Astrocyte (in vitro differentiated cells and primary cell): Measurements from ENCODE around the gene NOD1. TPM values are rescaled to one million over a fixed set of nuclear protein-coding genes. Genes with fewer than 3 reads are reported as not detected.

Experiments used
- DNase-seq: peaks from one replicate; pipeline ENCODE4 v3.0.0-alpha.2; 2010; ENCODE audit warnings: low read depth
- FAIRE-seq: peaks from 2 replicates; lab custom pipeline; 2011; peaks lifted over from hg19 to GRCh38; lab: Jason Lieb, UNC
- H2AFZ ChIP-seq: 2 replicates; pipeline ENCODE4 v1.6.0; 2012; ENCODE audit warnings: low read depth, low read length, inconsistent platforms
- H3K27ac ChIP-seq: 2 replicates; pipeline ENCODE4 v1.5.1; 2011; ENCODE audit warnings: low read depth, low read length, inconsistent platforms
- H3K27me3 ChIP-seq: 2 replicates; pipeline ENCODE4 v1.6.0; 2011; ENCODE audit warnings: low read length, inconsistent platforms; ENCODE audit not compliant: insufficient read depth
- H3K36me3 ChIP-seq: 2 replicates; pipeline ENCODE4 v1.5.1; 2011; ENCODE audit warnings: low read length, inconsistent platforms; ENCODE audit not compliant: insufficient read depth
- H3K4me1 ChIP-seq: 2 replicates; pipeline ENCODE4 v1.5.1; 2011; ENCODE audit warnings: low read length, inconsistent platforms; ENCODE audit not compliant: insufficient read depth
- H3K4me2 ChIP-seq: 2 replicates; pipeline ENCODE4 v1.6.0; 2012; ENCODE audit warnings: low read length, inconsistent platforms
- H3K4me3 ChIP-seq: 2 replicates; pipeline ENCODE4 v1.5.1; 2011; ENCODE audit warnings: low read depth, mild to moderate bottlenecking, low read length, inconsistent platforms; ENCODE audit not compliant: insufficient read depth
- H3K79me2 ChIP-seq: 2 replicates; pipeline ENCODE4 v1.6.0; 2012; ENCODE audit warnings: mild to moderate bottlenecking, low read length, inconsistent platforms; ENCODE audit not compliant: insufficient read depth
- H3K9ac ChIP-seq: 2 replicates; pipeline ENCODE4 v1.6.0; 2012; ENCODE audit warnings: mild to moderate bottlenecking, low read length, inconsistent platforms
- H3K9me3 ChIP-seq: 2 replicates; pipeline ENCODE4 v1.5.1; 2012; ENCODE audit warnings: low read depth, mild to moderate bottlenecking, low read length, inconsistent platforms; ENCODE audit not compliant: insufficient read depth
- H4K20me1 ChIP-seq: 2 replicates; pipeline ENCODE4 v1.6.0; 2012; ENCODE audit warnings: low read length, inconsistent platforms; ENCODE audit not compliant: insufficient read depth
- H3K27ac Mint-ChIP-seq: one replicate; pipeline ENCODE4 v1.8.0; 2021; ENCODE audit warnings: mild to moderate bottlenecking, mixed read lengths; ENCODE audit not compliant: unreplicated experiment
- H3K27me3 Mint-ChIP-seq: one replicate; pipeline ENCODE4 v1.8.0; 2021; ENCODE audit warnings: low read depth, mixed read lengths; ENCODE audit not compliant: unreplicated experiment
- H3K36me3 Mint-ChIP-seq: one replicate; pipeline ENCODE4 v1.8.0; 2021; ENCODE audit warnings: low read depth, mixed read lengths; ENCODE audit not compliant: unreplicated experiment
- H3K4me1 Mint-ChIP-seq: one replicate; pipeline ENCODE4 v1.8.0; 2021; ENCODE audit warnings: low read depth, mixed read lengths; ENCODE audit not compliant: unreplicated experiment
- H3K4me3 Mint-ChIP-seq: one replicate; pipeline ENCODE4 v1.8.0; 2021; ENCODE audit warnings: mild to moderate bottlenecking, moderate library complexity, mixed read lengths; ENCODE audit not compliant: unreplicated experiment
- H3K9me3 Mint-ChIP-seq: one replicate; pipeline ENCODE4 v1.8.0; 2021; ENCODE audit warnings: mild to moderate bottlenecking, mixed read lengths; ENCODE audit not compliant: unreplicated experiment
- CTCF ChIP-seq: IDR thresholded peaks from 2 replicates; pipeline ENCODE4 v1.5.1; 2011; ENCODE audit warnings: low read depth, mild to moderate bottlenecking, inconsistent platforms, low read length, moderate library complexity; ENCODE audit not compliant: insufficient read depth
- EZH2 ChIP-seq: IDR thresholded peaks from 2 replicates; pipeline ENCODE4 v1.6.1; 2012; ENCODE audit warnings: mild to moderate bottlenecking, low read length, inconsistent platforms; ENCODE audit not compliant: insufficient read depth
- total RNA-seq: library from RNA; stranded (reverse); gene quantifications from 2 replicates; pipeline ENCODE4 v1.2.1, GENCODE V29; 2021

NOD1 gene
- total RNA-seq, 1 donor from 2014 or later, result 9.7 TPM

DNA sequence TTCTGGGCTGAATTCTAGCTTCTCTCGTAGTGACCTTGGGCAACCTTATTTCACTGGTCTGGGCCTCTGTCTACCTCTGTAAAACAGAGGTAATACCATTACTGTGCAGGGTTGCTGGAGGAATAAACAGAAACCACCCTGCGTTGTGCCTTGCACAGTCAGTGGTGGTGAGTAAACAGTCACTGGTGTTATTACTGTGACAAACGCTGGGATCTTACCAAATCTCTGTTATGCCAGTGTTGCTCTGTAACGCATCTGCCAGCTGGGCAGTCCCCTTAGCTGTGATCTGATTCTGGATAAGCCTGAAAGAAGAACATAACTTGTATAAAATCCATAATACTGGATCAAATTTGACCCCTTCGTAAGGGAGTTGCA lies 49.4 kb downstream of the NOD1 start:
- Histone ChIP-seq H3K27ac (no peak overlapping the region), H3K4me2 (no peak overlapping the region), H3K36me3 (peaks cover 4% of the 10 kb centered on the region), H3K4me1 (no peaks in the 10 kb centered on the region), H3K9ac (no peak overlapping the region), H4K20me1 (no peaks in the 10 kb centered on the region), H3K9me3 (no peaks in the 10 kb centered on the region), H3K79me2 (no peaks in the 10 kb centered on the region), H3K4me3 (no peak overlapping the region), H2AFZ (no peak overlapping the region), H3K27me3 (no peaks in the 10 kb centered on the region)
- Mint-ChIP-seq H3K4me1 (peaks cover 3% of the 10 kb centered on the region), H3K27ac (no peak overlapping the region), H3K4me3 (no peak overlapping the region), H3K27me3 (no peaks in the 10 kb centered on the region), H3K9me3 (no peaks in the 10 kb centered on the region), H3K36me3 (peaks cover 57% of the 10 kb centered on the region)
- DNase-seq (no peak), FAIRE-seq (no peak)
- no peak for TF ChIP-seq CTCF

- no peak for TF ChIP-seq EZH2
- no peak for TF ChIP-seq CTCF
- DNase-seq (no peak), FAIRE-seq (no peak)
- H3K27ac ChIP-seq, result no peak overlapping the region
- no peaks in the 10 kb centered on the region for H3K9me3 ChIP-seq
- H3K79me2 ChIP-seq, result no peaks in the 10 kb centered on the region
- H3K27ac Mint-ChIP-seq, result no peak overlapping the region
- no peaks in the 10 kb centered on the region for H3K27me3 Mint-ChIP-seq
- H3K9ac ChIP-seq, result no peak overlapping the region
- peaks cover 3% of the 10 kb centered on the region for H3K36me3 ChIP-seq
- H3K4me3 ChIP-seq, result no peak overlapping the region
- no peak overlapping the region for H3K4me3 Mint-ChIP-seq
- no peaks in the 10 kb centered on the region for H3K4me1 ChIP-seq
- H3K4me1 Mint-ChIP-seq, result peaks cover 3% of the 10 kb centered on the region
- no peaks in the 10 kb centered on the region for H3K27me3 ChIP-seq
- H3K9me3 Mint-ChIP-seq, result no peaks in the 10 kb centered on the region
- no peak overlapping the region for H2AFZ ChIP-seq
- no peaks in the 10 kb centered on the region for H4K20me1 ChIP-seq
- H3K4me2 ChIP-seq, result no peak overlapping the region
- H3K36me3 Mint-ChIP-seq, result peaks cover 56% of the 10 kb centered on the region
Measured at GRCh38 chr7:30428246-30429155, 50.1 kb downstream of the NOD1 start.
